ENCODE results near the gene SGCD.
"Not testable (repeated sequence)": the region's sequence is repeated elsewhere in the genome, so short reads cannot be mapped to it uniquely, and the experiment has no call there.

The SGCD gene

DNA sequence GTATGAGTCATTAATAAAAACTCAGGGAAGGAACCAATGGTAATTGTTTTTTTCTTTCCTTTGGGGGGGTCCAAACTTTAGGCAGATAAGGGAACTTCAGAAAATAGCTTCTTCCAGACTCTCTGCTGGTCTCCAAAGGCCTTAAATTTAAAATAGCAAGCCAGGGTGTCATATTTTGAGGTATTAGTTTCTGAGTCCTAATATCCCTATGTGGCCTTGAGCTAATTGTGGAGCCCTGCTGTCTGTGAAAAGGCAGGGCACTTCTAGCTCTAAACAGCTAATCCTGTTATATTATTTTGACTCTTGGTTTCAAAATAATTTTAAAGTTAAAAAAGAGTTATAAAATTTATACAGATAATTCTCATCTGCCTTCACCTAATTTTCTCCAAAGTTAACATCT, 327.5 kb downstream of the SGCD start (continued):
- TF ChIP-seq TSHZ2 (CRISPR knock-in tag; IDR thresholded peaks at IDR 0.05): no peak

DNA sequence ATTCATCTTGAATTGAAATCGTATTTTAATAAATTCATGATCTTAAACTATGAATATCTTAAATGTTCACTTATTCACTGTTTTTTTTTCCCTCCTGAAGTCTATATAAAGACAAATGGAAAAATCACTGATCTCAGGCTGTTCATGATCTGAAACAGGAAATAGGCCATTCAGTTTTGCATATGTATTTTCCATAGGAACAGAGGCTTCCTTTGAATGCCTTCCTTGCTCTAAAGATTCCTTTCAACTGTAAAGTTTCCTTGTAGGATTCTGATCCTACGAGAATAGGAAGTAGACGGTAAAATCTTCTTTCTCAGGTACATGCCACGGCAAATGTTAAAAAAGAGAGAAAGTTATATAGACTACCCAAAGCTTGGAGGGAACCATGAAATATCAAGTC, 328.8 kb downstream of the SGCD start:
- no peak for TF ChIP-seq ESRRG (CRISPR knock-in tag; IDR thresholded peaks at IDR 0.05)
- no peak for TF ChIP-seq POU6F1 (CRISPR knock-in tag; IDR thresholded peaks at IDR 0.05; ENCODE audit: borderline replicate concordance, low read depth)
- no peak for TF ChIP-seq BACH2 (CRISPR knock-in tag; IDR thresholded peaks at IDR 0.05; ENCODE audit: borderline replicate concordance)
- no peak for TF ChIP-seq CSDC2 (CRISPR knock-in tag; IDR thresholded peaks at IDR 0.05)
- TF ChIP-seq ZNF8 (CRISPR knock-in tag; IDR thresholded peaks at IDR 0.05): no peak
- TF ChIP-seq ARNTL (CRISPR knock-in tag; IDR thresholded peaks at IDR 0.05; ENCODE audit: borderline replicate concordance, low read depth): no peak
- no peak for TF ChIP-seq PPARA (CRISPR knock-in tag; IDR thresholded peaks at IDR 0.05; ENCODE audit: borderline replicate concordance)
- no peak for TF ChIP-seq RARB (CRISPR knock-in tag; IDR thresholded peaks at IDR 0.05)
- no peak for TF ChIP-seq CREB5 (CRISPR knock-in tag; IDR thresholded peaks at IDR 0.05; ENCODE audit: low read depth)
- TF ChIP-seq TCF4 (CRISPR knock-in tag; IDR thresholded peaks at IDR 0.05; ENCODE audit: borderline replicate concordance): no peak
- TF ChIP-seq, protein P1, sequence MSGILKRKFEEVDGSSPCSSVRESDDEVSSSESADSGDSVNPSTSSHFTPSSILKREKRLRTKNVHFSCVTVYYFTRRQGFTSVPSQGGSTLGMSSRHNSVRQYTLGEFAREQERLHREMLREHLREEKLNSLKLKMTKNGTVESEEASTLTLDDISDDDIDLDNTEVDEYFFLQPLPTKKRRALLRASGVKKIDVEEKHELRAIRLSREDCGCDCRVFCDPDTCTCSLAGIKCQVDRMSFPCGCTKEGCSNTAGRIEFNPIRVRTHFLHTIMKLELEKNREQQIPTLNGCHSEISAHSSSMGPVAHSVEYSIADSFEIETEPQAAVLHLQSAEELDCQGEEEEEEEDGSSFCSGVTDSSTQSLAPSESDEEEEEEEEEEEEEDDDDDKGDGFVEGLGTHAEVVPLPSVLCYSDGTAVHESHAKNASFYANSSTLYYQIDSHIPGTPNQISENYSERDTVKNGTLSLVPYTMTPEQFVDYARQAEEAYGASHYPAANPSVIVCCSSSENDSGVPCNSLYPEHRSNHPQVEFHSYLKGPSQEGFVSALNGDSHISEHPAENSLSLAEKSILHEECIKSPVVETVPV (CRISPR knock-in tag; IDR thresholded peaks at IDR 0.05): no peak
- TF ChIP-seq ISL1 (CRISPR knock-in tag; IDR thresholded peaks at IDR 0.05): no peak
- TF ChIP-seq PATZ1 (CRISPR knock-in tag; IDR thresholded peaks at IDR 0.05; ENCODE audit: borderline replicate concordance): no peak
- no peak for TF ChIP-seq ZNF70 (CRISPR knock-in tag; IDR thresholded peaks at IDR 0.05)
- no peak for TF ChIP-seq TOX (CRISPR knock-in tag; IDR thresholded peaks at IDR 0.05; ENCODE audit: borderline replicate concordance)
- ATAC-seq: no peak

GRCh38 chr5:156664832-156665231, 337.9 kb downstream of the SGCD start:
- not testable (repeated sequence) for ATAC-seq

DNA sequence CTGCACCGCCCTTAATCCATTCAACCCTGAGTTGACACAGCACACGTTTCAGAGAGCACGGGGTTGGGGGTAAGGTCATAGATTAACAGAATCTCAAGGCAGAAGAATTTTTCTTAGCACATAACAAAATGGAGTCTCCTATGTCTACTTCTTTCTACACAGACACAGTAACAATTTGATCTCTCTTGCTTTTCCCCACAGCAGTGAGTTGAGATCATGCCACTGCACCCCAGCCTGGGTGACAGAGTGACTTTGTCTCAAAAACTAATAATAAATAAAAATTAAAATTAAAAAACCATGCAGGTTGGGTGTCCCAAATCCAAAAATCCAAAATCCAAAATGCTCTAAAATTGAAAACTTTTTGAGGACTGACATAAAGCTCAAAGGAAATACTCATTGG, 339.7 kb downstream of the SGCD start:
- not testable (repeated sequence) for ATAC-seq

- TF ChIP-seq ZFP3 (CRISPR knock-in tag; IDR thresholded peaks at IDR 0.05): no peak
- no peak for TF ChIP-seq TCF4 (CRISPR knock-in tag; IDR thresholded peaks at IDR 0.05; ENCODE audit: borderline replicate concordance)
- ATAC-seq: no peak
Measured at GRCh38 chr5:156667616-156668015, 340.7 kb downstream of the SGCD start.
